VCaP (cell line): Measurements from ENCODE around the gene GPC3.

ENCODE experiments used
- H3K27ac ChIP-seq: fragments of 450-650 bp; 2 replicates; pipeline ENCODE4 v1.5.1; 2017
- TF ChIP-seq, protein P1 (sequence below): fragments of 450-650 bp; conservative IDR thresholded peaks from 2 replicates; pipeline ENCODE4 v1.5.1; 2017; ENCODE audit warnings: mild to moderate bottlenecking, moderate library complexity

Gene GPC3

DNA sequence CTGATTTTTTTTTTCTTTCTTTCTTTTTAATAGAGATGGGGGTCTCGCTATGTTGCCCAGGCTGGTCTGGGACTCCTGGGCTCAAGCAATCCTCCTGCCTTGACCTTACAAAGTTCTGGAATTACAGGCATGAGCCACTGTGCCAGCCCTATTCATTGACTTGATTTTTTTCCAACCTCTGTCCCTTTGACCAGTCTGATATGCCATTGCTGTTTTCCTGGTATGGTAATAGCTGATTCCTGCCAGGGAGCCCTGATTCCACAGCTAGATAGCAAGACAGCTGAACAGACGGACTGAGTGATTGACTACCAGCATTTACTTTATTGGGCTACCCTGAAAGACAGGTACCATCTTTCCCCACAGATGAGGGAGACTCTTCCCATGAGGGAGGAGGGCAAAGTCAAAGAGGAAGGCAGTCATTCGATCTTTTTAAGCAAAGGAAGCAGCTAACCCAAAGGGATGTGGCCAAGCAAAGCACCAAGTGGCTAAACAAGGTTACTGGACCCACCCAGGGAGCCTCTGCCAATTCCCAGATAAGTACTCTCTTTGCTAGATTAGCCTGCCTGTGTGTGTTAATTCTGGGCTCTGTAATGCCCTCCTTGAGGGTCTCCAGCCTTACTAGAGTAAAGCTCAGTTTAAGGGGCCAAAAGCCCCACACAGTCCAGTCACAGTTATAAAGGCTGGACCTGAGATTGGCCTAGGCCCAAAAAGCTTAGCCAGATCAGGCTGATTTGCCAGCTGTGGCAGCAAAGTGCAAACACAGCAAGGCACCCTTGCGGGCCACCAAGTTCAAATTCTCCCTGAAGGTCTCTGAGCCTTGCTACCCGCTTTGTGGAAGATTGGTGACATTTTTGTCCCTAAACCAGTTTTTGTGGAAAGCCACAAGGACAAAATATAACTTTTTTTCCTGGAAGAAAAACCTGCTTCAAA, 377.7 kb downstream of the GPC3 start:
- TF ChIP-seq, protein P1, sequence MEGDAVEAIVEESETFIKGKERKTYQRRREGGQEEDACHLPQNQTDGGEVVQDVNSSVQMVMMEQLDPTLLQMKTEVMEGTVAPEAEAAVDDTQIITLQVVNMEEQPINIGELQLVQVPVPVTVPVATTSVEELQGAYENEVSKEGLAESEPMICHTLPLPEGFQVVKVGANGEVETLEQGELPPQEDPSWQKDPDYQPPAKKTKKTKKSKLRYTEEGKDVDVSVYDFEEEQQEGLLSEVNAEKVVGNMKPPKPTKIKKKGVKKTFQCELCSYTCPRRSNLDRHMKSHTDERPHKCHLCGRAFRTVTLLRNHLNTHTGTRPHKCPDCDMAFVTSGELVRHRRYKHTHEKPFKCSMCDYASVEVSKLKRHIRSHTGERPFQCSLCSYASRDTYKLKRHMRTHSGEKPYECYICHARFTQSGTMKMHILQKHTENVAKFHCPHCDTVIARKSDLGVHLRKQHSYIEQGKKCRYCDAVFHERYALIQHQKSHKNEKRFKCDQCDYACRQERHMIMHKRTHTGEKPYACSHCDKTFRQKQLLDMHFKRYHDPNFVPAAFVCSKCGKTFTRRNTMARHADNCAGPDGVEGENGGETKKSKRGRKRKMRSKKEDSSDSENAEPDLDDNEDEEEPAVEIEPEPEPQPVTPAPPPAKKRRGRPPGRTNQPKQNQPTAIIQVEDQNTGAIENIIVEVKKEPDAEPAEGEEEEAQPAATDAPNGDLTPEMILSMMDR = no peak

DNA sequence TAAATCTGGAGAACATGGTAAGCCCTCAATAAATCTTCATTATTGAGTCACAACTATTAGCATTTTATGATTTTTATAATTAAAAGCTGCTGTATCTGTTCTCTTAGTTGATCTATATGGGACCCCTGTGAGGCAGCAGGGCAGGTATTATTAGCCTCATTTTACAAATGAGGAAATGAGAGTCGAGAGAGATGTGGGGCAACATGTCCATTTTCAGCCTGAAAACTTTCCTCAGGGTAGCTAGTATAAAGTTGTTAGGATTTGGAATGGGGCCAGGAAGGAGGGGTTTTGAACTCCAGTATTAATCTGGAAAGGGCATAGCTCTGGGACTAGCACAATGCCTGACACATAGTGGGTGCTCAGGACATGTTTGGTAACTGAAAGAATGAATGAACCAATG, 378.4 kb downstream of the GPC3 start:
- TF ChIP-seq, protein P1 = no peak
- H3K27ac ChIP-seq = no peak overlapping the region

More for the DNA sequence above, 377.7 kb downstream of the GPC3 start:
- no peak overlapping the region for H3K27ac ChIP-seq

DNA sequence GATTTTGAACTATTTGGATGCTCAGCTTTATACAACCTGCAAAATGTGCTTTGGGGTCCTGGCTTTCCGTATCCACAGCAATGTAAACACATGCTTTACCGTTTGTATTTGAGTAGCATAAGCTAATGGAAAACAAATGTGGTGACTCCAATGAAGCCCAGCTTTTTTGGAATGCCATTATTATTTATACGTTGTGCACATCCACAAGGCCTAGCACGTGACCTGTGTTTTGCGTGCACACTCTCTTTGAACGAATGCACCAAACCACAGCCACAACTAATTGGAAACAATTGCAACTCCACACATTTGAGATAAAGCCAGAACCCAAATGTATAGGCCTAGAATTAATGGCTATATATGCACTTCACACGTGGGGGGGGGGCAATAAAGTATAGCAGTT, 380.6 kb downstream of the GPC3 start:
- TF ChIP-seq, protein P1 = no peak
- no peak overlapping the region for H3K27ac ChIP-seq

DNA sequence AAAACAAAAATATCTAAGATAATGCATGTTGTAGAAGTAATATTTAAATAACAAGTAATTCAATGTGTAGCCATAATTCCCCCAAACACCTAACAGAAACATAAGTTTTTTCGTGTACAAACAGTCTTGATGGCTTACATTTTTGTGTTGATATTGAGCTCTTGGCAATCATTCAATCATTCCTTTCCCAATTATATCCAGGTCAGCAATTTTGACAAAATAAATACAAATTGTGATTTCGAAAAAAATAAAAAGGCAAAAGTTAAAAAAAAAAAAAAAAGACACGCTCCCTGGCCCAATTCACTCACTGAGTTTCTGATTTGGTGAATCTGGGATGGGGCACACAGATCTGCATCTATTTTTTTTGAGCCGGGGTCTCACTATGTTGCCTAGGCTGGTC, 382.5 kb downstream of the GPC3 start:
- TF ChIP-seq, protein P1 = no peak
- no peak overlapping the region for H3K27ac ChIP-seq

DNA sequence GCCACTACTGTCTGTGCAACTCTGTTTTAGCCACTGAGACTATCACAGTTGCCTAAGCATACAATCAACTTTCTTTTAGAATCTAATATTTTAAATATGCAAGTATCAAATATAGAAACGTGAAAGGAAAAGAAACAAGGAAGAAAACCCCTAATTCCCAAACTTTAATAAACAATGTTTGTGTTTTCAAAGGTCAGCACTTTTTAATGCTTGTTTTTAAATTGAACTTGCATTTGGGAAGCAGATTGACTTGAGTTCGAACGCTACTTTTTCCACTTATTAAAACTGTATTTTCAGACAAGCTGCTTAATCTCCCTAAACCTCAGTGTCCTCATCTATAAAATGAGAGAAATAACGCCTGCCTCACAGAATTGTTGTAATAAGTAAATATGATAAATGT, 384.3 kb downstream of the GPC3 start:
- H3K27ac ChIP-seq = no peak overlapping the region
- TF ChIP-seq, protein P1 = no peak

DNA sequence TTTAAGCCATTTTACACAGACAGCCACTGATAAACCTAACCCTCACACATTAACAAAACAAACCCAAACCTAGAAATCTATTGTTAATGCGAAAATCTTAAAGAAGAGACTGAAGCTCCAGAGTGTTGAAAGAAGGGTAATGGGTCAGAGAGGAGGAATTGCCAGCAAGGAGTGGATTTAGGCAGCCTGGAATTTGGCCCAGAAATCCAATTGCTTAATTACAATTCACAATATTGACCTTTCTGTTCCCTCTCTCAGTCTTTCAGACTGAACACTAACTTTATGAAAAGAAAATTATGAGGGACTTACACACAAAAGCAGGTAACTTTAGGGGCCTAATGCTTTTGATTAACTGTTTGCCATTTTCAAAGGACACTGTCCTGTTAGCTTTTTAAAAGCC, 384.9 kb downstream of the GPC3 start:
- TF ChIP-seq, protein P1 = no peak
- no peak overlapping the region for H3K27ac ChIP-seq

DNA sequence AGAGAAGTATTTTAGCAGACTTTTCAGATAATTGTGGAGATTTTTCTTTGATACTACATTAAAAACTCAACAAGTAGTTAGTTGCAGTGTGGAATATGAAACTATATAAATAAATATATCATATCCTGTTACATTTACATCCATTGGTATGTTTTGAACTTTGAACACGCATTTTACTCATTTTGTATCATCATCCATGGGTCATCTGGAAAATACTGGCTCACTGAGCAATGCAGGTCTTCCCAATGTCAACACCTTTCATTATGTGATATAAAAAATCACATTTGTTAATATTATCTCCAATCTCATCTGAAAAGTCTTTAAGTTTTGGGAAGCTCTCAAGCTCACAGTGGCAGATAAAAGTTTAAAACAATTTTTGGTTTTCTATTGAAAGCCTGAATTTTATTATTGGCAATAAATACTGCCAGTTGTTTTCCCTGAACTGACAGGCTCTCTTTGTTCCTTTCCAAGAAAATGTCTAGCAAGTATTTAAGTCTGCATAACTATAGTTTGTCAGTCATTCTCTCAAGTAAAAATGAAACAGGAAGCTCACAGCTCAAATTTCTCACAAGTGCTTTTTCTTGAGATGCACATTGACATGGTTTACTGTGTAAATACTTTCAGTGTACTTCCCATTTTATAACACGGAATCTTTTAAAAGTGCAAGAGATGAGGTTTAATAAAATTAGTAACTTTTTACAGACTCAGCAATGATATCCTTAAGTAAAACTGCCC, 386.6 kb downstream of the GPC3 start:
- H3K27ac ChIP-seq = no peak overlapping the region
- TF ChIP-seq, protein P1 = no peak
